CD14-positive monocyte (primary cell): ENCODE data around the gene AOAH. TPM values are rescaled to one million over a fixed set of nuclear protein-coding genes. Genes with fewer than 3 reads are reported as not detected.

Source experiments
- DNase-seq, 3 donors: peaks; one replicate each; pipeline ENCODE4 v3.0.0-alpha.2; 2011 to 2022
- H2AFZ ChIP-seq: 2 replicates; pipeline ENCODE4 v1.6.0; 2012; ENCODE audit warnings: mild to moderate bottlenecking, low read depth, low read length, inconsistent platforms; ENCODE audit not compliant: insufficient read depth, poor library complexity, severe bottlenecking
- H3K27ac ChIP-seq, 2 donors: 1 replicate in 1 of 2; 2 replicates in 1 of 2; pipeline ENCODE4 v1.5.1; 2012 to 2013; ENCODE audit warnings: low read length in 2 of 2, control low read depth in 1 of 2, inconsistent platforms in 1 of 2, low read depth in 1 of 2, mild to moderate bottlenecking in 1 of 2
- H3K27me3 ChIP-seq, 2 donors: one replicate each; pipeline versions ENCODE4 v1.6.0 to v1.6.1; 2011 to 2013; ENCODE audit warnings: low read length in 2 of 2; ENCODE audit not compliant: control insufficient read depth in 2 of 2, insufficient read depth in 2 of 2
- H3K36me3 ChIP-seq, 2 donors: replicated peaks in 1 of 2; 1 replicate in 1 of 2; 2 replicates in 1 of 2; pipeline versions ENCODE4 v1.5.1 to v1.6.1; 2012 to 2013; ENCODE audit warnings: low read length in 2 of 2, control low read depth in 1 of 2, inconsistent platforms in 1 of 2, mild to moderate bottlenecking in 1 of 2; ENCODE audit not compliant: insufficient read depth in 2 of 2, control insufficient read depth in 1 of 2
- H3K4me1 ChIP-seq, 2 donors: 1 replicate in 1 of 2; 2 replicates in 1 of 2; pipeline versions ENCODE4 v1.5.1 to v1.6.1; 2012 to 2013; ENCODE audit warnings: low read length in 2 of 2, control low read depth in 1 of 2, inconsistent platforms in 1 of 2, mild to moderate bottlenecking in 1 of 2, moderate library complexity in 1 of 2; ENCODE audit not compliant: insufficient read depth in 2 of 2, control insufficient read depth in 1 of 2
- H3K4me2 ChIP-seq: replicated peaks from 2 replicates; pipeline ENCODE3; 2012; ENCODE audit warnings: low read length, moderate library complexity, mild to moderate bottlenecking; ENCODE audit not compliant: poor library complexity, severe bottlenecking; ENCODE audit errors: extremely low read depth
- H3K4me3 ChIP-seq, 3 experiments: fragments of 200-600 bp in 1 of 3; sonication (generic) in 1 of 3; replicated peaks in 1 of 3; 1 replicate in 2 of 3; 2 replicates in 1 of 3; pipeline ENCODE4 v1.5.1; 2011 to 2013; ENCODE audit warnings: low read length in 3 of 3, mild to moderate bottlenecking in 3 of 3, control low read depth in 2 of 3, low read depth in 2 of 3, inconsistent platforms in 1 of 3, moderate library complexity in 1 of 3
- H3K79me2 ChIP-seq: 2 replicates; pipeline ENCODE4 v1.6.0; 2012; ENCODE audit warnings: mild to moderate bottlenecking, control low read depth, inconsistent platforms, low read length, moderate library complexity; ENCODE audit not compliant: insufficient read depth
- H3K9ac ChIP-seq: 2 replicates; pipeline ENCODE4 v1.6.0; 2017; ENCODE audit warnings: low read length, mild to moderate bottlenecking; ENCODE audit not compliant: insufficient read depth, poor library complexity, severe bottlenecking
- H3K9me3 ChIP-seq, 2 donors: replicated peaks in 1 of 2; 1 replicate in 1 of 2; 2 replicates in 1 of 2; pipeline versions ENCODE4 v1.5.1 to v1.6.1; 2012 to 2013; ENCODE audit warnings: low read length in 2 of 2, control low read depth in 1 of 2; ENCODE audit not compliant: control insufficient read depth in 1 of 2, insufficient read depth in 1 of 2
- H4K20me1 ChIP-seq: 2 replicates; pipeline ENCODE4 v1.6.0; 2012; ENCODE audit warnings: mild to moderate bottlenecking, low read length, control low read depth, moderate library complexity; ENCODE audit not compliant: insufficient read depth
- H3K27ac Mint-ChIP-seq, 7 donors: one replicate each; pipeline ENCODE4 v1.8.0; 2020; ENCODE audit warnings: mild to moderate bottlenecking in 7 of 7, mixed read lengths in 7 of 7, moderate library complexity in 6 of 7, inconsistent platforms in 2 of 7
- H3K27me3 Mint-ChIP-seq, 3 donors: one replicate each; pipeline ENCODE4 v1.8.0; 2021 to 2022; ENCODE audit warnings: low read depth in 3 of 3, mild to moderate bottlenecking in 3 of 3, mixed read lengths in 3 of 3, moderate library complexity in 3 of 3, inconsistent platforms in 1 of 3
- H3K36me3 Mint-ChIP-seq, 2 donors: one replicate each; pipeline ENCODE4 v1.8.0; 2020; ENCODE audit warnings: mixed read lengths in 2 of 2, inconsistent platforms in 1 of 2, mild to moderate bottlenecking in 1 of 2
- H3K4me1 Mint-ChIP-seq: one replicate; pipeline ENCODE4 v1.8.0; 2020; ENCODE audit warnings: mild to moderate bottlenecking, mixed read lengths
- H3K4me3 Mint-ChIP-seq, 2 donors: one replicate each; pipeline ENCODE4 v1.8.0; 2020; ENCODE audit warnings: mild to moderate bottlenecking in 2 of 2, mixed read lengths in 2 of 2, moderate library complexity in 1 of 2
- H3K9me3 Mint-ChIP-seq, 7 donors: one replicate each; pipeline ENCODE4 v1.8.0; 2020 to 2022; ENCODE audit warnings: mixed read lengths in 7 of 7, mild to moderate bottlenecking in 6 of 7, moderate library complexity in 6 of 7, inconsistent platforms in 2 of 7
- WGBS: methylation state at CpG from one replicate; pipeline ENCODE4 v1.1.5; 2013; ENCODE audit warnings: missing lambda C conversion rate; ENCODE audit not compliant: insufficient coverage; 5-methylcytosine and 5-hydroxymethylcytosine counted together
- intact Hi-C, 2 donors: fragments of 100-400 bp; cut with micrococcal nuclease; formaldehyde crosslinking; loops; one replicate each; pipeline versions ENCODE4 v1.15.0 to v1.15.1; 2023
- polyA plus RNA-seq, 3 donors: library from polyadenylated mRNA; depleted of rRNA in 1 of 3; unstranded in 2 of 3; stranded (reverse) in 1 of 3; fragments of 300-500 nt in 2 of 3; fragments of >200 nt in 1 of 3; fragmentation: Illumina TruSeq in 2 of 3; gene quantifications; 1 replicate in 2 of 3; 2 replicates in 1 of 3; pipeline ENCODE4 v1.2.3, GENCODE V29; 2012 to 2021
- TF ChIP-seq, protein P1 (sequence below): fragments of 200-600 bp; IDR thresholded peaks from one replicate; pipeline ENCODE4 v1.8.0; 2022; ENCODE audit warnings: antibody characterized with exemption, mild to moderate bottlenecking

AOAH gene
- polyA plus RNA-seq, 3 donors: 305 to 467 (median 349) TPM

GRCh38 chr7:36611703-36612102, 112.6 kb downstream of the AOAH start:
- no peak overlapping the region for H3K27ac ChIP-seq
- peaks cover 0 to 2% (median 0%) of the 10 kb centered on the region in 3 donors for H3K27me3 Mint-ChIP-seq
- peaks cover 6 to 21% of the 10 kb centered on the region in 2 donors for H3K4me1 ChIP-seq
- no peak overlapping the region for H3K27ac Mint-ChIP-seq
- no peak overlapping the region for H3K4me3 Mint-ChIP-seq
- intact Hi-C loops: no loop called here
- no peaks in the 10 kb centered on the region for H3K27me3 ChIP-seq
- peaks cover 91 to 98% of the 10 kb centered on the region in 2 donors for H3K36me3 ChIP-seq
- H4K20me1 ChIP-seq: peaks cover 91% of the 10 kb centered on the region
- no peak overlapping the region for H3K4me3 ChIP-seq
- no peak overlapping the region for H3K9ac ChIP-seq
- H2AFZ ChIP-seq: no peak overlapping the region
- no peak for DNase-seq
- H3K36me3 Mint-ChIP-seq: peaks cover 90 to 100% of the 10 kb centered on the region in 2 donors
- H3K9me3 Mint-ChIP-seq: no peaks in the 10 kb centered on the region
- no peaks in the 10 kb centered on the region for H3K9me3 ChIP-seq
- H3K4me2 ChIP-seq: no peak overlapping the region
- 97% methylated on average over 4 of the region's 6 CpGs for WGBS
- H3K79me2 ChIP-seq: no peaks in the 10 kb centered on the region
- H3K4me1 Mint-ChIP-seq: peaks cover 25% of the 10 kb centered on the region
- TF ChIP-seq, protein P1, sequence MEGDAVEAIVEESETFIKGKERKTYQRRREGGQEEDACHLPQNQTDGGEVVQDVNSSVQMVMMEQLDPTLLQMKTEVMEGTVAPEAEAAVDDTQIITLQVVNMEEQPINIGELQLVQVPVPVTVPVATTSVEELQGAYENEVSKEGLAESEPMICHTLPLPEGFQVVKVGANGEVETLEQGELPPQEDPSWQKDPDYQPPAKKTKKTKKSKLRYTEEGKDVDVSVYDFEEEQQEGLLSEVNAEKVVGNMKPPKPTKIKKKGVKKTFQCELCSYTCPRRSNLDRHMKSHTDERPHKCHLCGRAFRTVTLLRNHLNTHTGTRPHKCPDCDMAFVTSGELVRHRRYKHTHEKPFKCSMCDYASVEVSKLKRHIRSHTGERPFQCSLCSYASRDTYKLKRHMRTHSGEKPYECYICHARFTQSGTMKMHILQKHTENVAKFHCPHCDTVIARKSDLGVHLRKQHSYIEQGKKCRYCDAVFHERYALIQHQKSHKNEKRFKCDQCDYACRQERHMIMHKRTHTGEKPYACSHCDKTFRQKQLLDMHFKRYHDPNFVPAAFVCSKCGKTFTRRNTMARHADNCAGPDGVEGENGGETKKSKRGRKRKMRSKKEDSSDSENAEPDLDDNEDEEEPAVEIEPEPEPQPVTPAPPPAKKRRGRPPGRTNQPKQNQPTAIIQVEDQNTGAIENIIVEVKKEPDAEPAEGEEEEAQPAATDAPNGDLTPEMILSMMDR: no peak

- Mint-ChIP-seq H3K36me3 (peaks cover 84 to 93% of the 10 kb centered on the region in 2 donors), H3K4me3 (no peak overlapping the region), H3K4me1 (peaks cover 8% of the 10 kb centered on the region), H3K27me3 (peaks cover 0 to 2% (median 0%) of the 10 kb centered on the region in 3 donors), H3K9me3 (no peaks in the 10 kb centered on the region), H3K27ac (peak overlapping the region in 4 of 7 donors; percentile 34 to 74 (median 37))
- no peak overlapping the region for H3K4me3 ChIP-seq
- no peak for DNase-seq
- no peaks in the 10 kb centered on the region for H3K27me3 ChIP-seq
- peaks cover 79 to 98% of the 10 kb centered on the region in 2 donors for H3K36me3 ChIP-seq
- peaks cover 91% of the 10 kb centered on the region for H4K20me1 ChIP-seq
- H3K79me2 ChIP-seq: no peaks in the 10 kb centered on the region
- H3K9me3 ChIP-seq: no peaks in the 10 kb centered on the region
- no peak overlapping the region for H2AFZ ChIP-seq
- WGBS: no CpG with 5 or more reads among the region's 3 CpGs
- intact Hi-C loops: no loop called here
- no peak overlapping the region for H3K4me2 ChIP-seq
- TF ChIP-seq, protein P1: no peak
- peak overlapping the region in 1 of 2 donors; percentile 12 for H3K27ac ChIP-seq
- no peak overlapping the region for H3K9ac ChIP-seq
- no peaks in the 10 kb centered on the region for H3K4me1 ChIP-seq
Measured at GRCh38 chr7:36607721-36608095, 116.6 kb downstream of the AOAH start.
